NB4 (cell line): ENCODE results near the gene MAGI2.

Experiments
- CTCF ChIP-seq: IDR thresholded peaks from one replicate; pipeline ENCODE4 v1.5.1; 2012; ENCODE audit warnings: low read depth, low read length
- MAX ChIP-seq: IDR thresholded peaks from 2 replicates; pipeline ENCODE4 v1.6.1; 2011; ENCODE audit warnings: low read depth, low read length

GRCh38 chr7:79410345-79410744, 43.1 kb downstream of the MAGI2 start:
- no peak for TF ChIP-seq MAX
- no peak for TF ChIP-seq CTCF
